HEK293 (cell line): ENCODE data around the gene ST8SIA4.

Experiments
- CTCF ChIA-PET: fragments of 350-600 bp; formaldehyde crosslinking; extraction: SDS; loops from one replicate; lab custom pipeline; 2021; ENCODE audit warnings: antibody characterized with exemption; lab: Yijun Ruan, JAX
- POLR2A ChIA-PET: fragments of 300-600 bp; formaldehyde crosslinking; extraction: SDS; loops from one replicate; lab custom pipeline; 2020; ENCODE audit warnings: antibody characterized with exemption, inconsistent platforms; lab: Yijun Ruan, JAX
- H3K27ac ChIP-seq: fragments of 200-500 bp; sonication (Bioruptor generic); 2 replicates; pipeline ENCODE4 v1.5.1; 2014; ENCODE audit warnings: low read depth, low read length, control low read depth, inconsistent platforms; ENCODE audit errors: extremely low read depth
- H3K36me3 ChIP-seq, 2 experiments: fragments of 200-500 bp in 1 of 2; sonication (Bioruptor generic) in 1 of 2; 1 replicate in 1 of 2; 2 replicates in 1 of 2; pipeline ENCODE4 v1.5.1; 2014 to 2017; ENCODE audit warnings: inconsistent platforms in 2 of 2, low read length in 2 of 2; ENCODE audit not compliant: control insufficient read depth in 2 of 2, insufficient read depth in 1 of 2
- H3K4me1 ChIP-seq: fragments of 200-500 bp; sonication (Bioruptor generic); 2 replicates; pipeline ENCODE4 v1.5.1; 2014; ENCODE audit warnings: mild to moderate bottlenecking, low read length, inconsistent platforms; ENCODE audit not compliant: control insufficient read depth, insufficient read depth
- H3K4me3 ChIP-seq: 2 replicates; pipeline ENCODE4 v1.5.1; 2011; ENCODE audit warnings: low read depth, mild to moderate bottlenecking, control low read depth, low read length, moderate library complexity
- H3K9me3 ChIP-seq: fragments of 200-500 bp; sonication (Bioruptor generic); 2 replicates; pipeline ENCODE4 v1.5.1; 2014; ENCODE audit warnings: low read depth, low read length, inconsistent platforms; ENCODE audit not compliant: control insufficient read depth, insufficient read depth
- HIC1 ChIP-seq: fragments of 450-650 bp; formaldehyde crosslinking; IDR thresholded peaks from 2 replicates; pipeline ENCODE4 v1.5.1; 2016; ENCODE audit warnings: missing biosample characterization, missing genetic modification characterization
- KLF17 ChIP-seq: fragments of 450-650 bp; formaldehyde crosslinking; IDR thresholded peaks from 2 replicates; pipeline ENCODE4 v1.5.1; 2016; ENCODE audit warnings: missing biosample characterization, missing genetic modification characterization
- MYNN ChIP-seq: fragments of 450-650 bp; formaldehyde crosslinking; IDR thresholded peaks from 2 replicates; pipeline ENCODE4 v1.5.1; 2016; ENCODE audit warnings: missing biosample characterization, missing genetic modification characterization, borderline replicate concordance
- PRDM10 ChIP-seq: fragments of 450-650 bp; formaldehyde crosslinking; IDR thresholded peaks from 2 replicates; pipeline ENCODE4 v1.5.1; 2016; ENCODE audit warnings: missing biosample characterization, missing genetic modification characterization
- PRDM2 ChIP-seq: fragments of 450-650 bp; formaldehyde crosslinking; IDR thresholded peaks from 2 replicates; pipeline ENCODE4 v1.5.1; 2016; ENCODE audit warnings: missing biosample characterization, missing genetic modification characterization, borderline replicate concordance
- YY1 ChIP-seq: fragments of 450-650 bp; formaldehyde crosslinking; IDR thresholded peaks from 2 replicates; pipeline ENCODE4 v1.5.1; 2018; ENCODE audit warnings: missing biosample characterization, missing genetic modification characterization
- ZIC2 ChIP-seq: fragments of 450-650 bp; formaldehyde crosslinking; IDR thresholded peaks from 2 replicates; pipeline ENCODE4 v1.5.1; 2016; ENCODE audit warnings: missing biosample characterization, missing genetic modification characterization
- ZNF146 ChIP-seq: fragments of 450-650 bp; formaldehyde crosslinking; IDR thresholded peaks from 2 replicates; pipeline ENCODE4 v1.5.1; 2016; ENCODE audit warnings: missing biosample characterization, missing genetic modification characterization
- ZNF174 ChIP-seq: fragments of 450-650 bp; formaldehyde crosslinking; IDR thresholded peaks from 2 replicates; pipeline ENCODE4 v1.5.0; 2017; ENCODE audit warnings: missing biosample characterization, mild to moderate bottlenecking, missing genetic modification characterization
- ZNF175 ChIP-seq: fragments of 450-650 bp; formaldehyde crosslinking; IDR thresholded peaks from 2 replicates; pipeline ENCODE4 v1.5.1; 2016; ENCODE audit warnings: missing biosample characterization, missing genetic modification characterization
- ZNF18 ChIP-seq: fragments of 450-650 bp; formaldehyde crosslinking; IDR thresholded peaks from 2 replicates; pipeline ENCODE4 v1.5.1; 2016; ENCODE audit warnings: missing biosample characterization, missing genetic modification characterization
- ZNF221 ChIP-seq: fragments of 450-650 bp; formaldehyde crosslinking; IDR thresholded peaks from 2 replicates; pipeline ENCODE4 v1.5.1; 2017; ENCODE audit warnings: missing biosample characterization, missing genetic modification characterization, borderline replicate concordance
- ZNF311 ChIP-seq: fragments of 450-650 bp; formaldehyde crosslinking; IDR thresholded peaks from 2 replicates; pipeline ENCODE4 v1.5.1; 2017; ENCODE audit warnings: missing biosample characterization, missing genetic modification characterization, borderline replicate concordance
- ZNF366 ChIP-seq: fragments of 450-650 bp; formaldehyde crosslinking; conservative IDR thresholded peaks from 2 replicates; pipeline ENCODE4 v1.5.1; 2016; ENCODE audit warnings: missing biosample characterization, missing genetic modification characterization
- ZNF416 ChIP-seq: fragments of 450-650 bp; formaldehyde crosslinking; IDR thresholded peaks from 2 replicates; pipeline ENCODE4 v1.5.1; 2016; ENCODE audit warnings: missing biosample characterization, missing genetic modification characterization
- ZNF558 ChIP-seq: fragments of 450-650 bp; formaldehyde crosslinking; IDR thresholded peaks from 2 replicates; pipeline ENCODE4 v1.5.1; 2016; ENCODE audit warnings: missing biosample characterization, missing genetic modification characterization
- ZNF623 ChIP-seq: fragments of 450-650 bp; formaldehyde crosslinking; IDR thresholded peaks from 2 replicates; pipeline ENCODE4 v1.5.1; 2016; ENCODE audit warnings: missing biosample characterization, missing genetic modification characterization
- ZSCAN30 ChIP-seq: fragments of 450-650 bp; IDR thresholded peaks from 2 replicates; pipeline ENCODE4 v1.5.1; 2018; ENCODE audit warnings: missing biosample characterization, mild to moderate bottlenecking, missing genetic modification characterization, moderate library complexity

Gene ST8SIA4

GRCh38 chr5:100832252-100833230 is 70.5 kb downstream of the ST8SIA4 start (continued):
- TF ChIP-seq ZNF174 (tag by site-specific recombination) (no peak), ZNF623 (tag by site-specific recombination) (no peak), ZSCAN30 (tag by site-specific recombination) (no peak), PRDM10 (tag by site-specific recombination) (no peak), PRDM2 (no peak), ZNF558 (no peak), YY1 (no peak), ZIC2 (tag by site-specific recombination) (no peak), ZNF146 (tag by site-specific recombination) (no peak), ZNF311 (tag by site-specific recombination) (no peak), ZNF221 (tag by site-specific recombination) (no peak)
- TF ChIP-seq, all 188 proteins: peak for 0

GRCh38 chr5:100828898-100829356 is 74.2 kb downstream of the ST8SIA4 start:
- Histone ChIP-seq H3K9me3 (no peaks in the 10 kb centered on the region), H3K36me3 (no peaks in the 10 kb centered on the region), H3K4me3 (no peak overlapping the region), H3K27ac (no peak overlapping the region), H3K4me1 (no peaks in the 10 kb centered on the region)
- ChIA-PET CTCF (no interaction called here), POLR2A (no interaction called here)
- TF ChIP-seq ZNF175 (tag by site-specific recombination) (no peak), ZNF416 (tag by site-specific recombination) (no peak), ZNF18 (tag by site-specific recombination) (no peak), MYNN (tag by site-specific recombination) (no peak), HIC1 (tag by site-specific recombination) (no peak), ZNF366 (no peak), KLF17 (tag by site-specific recombination) (no peak)
